Breast epithelium (tissue), 3 donors: ENCODE results near the gene RAB7B.

Source experiments
- POLR2A ChIP-seq: fragments of 450-650 bp; IDR thresholded peaks from one replicate; pipeline ENCODE4 v1.6.1; 2016; ENCODE audit warnings: antibody characterized with exemption, mild to moderate bottlenecking, moderate library complexity
- TF ChIP-seq, protein P1 (sequence below), 3 donors: fragments of 450-650 bp; IDR thresholded peaks; one replicate each; pipeline ENCODE4 v1.5.1; 2016 to 2017; ENCODE audit warnings: antibody characterized with exemption in 3 of 3, mild to moderate bottlenecking in 3 of 3, moderate library complexity in 3 of 3

DNA sequence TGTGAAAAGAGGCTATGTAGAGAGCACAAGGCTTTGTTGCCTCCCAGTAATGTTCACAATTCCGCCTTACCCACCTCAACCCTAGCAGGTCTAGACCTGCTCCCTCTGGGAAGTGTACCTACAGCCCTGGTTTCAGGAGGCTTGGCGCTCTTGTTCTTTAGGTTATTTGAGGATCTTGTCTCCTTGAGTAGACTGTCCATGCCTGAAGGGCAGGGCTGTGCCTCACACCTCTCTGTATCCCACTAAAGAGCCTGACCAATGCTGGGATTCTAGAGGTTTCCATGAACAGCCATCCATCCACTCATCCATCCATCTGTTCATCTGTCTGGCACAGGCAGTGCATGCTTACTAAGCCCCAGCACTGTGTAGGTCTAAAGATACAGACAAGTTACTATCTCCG, 1.0 kb downstream of the RAB7B start:
- TF ChIP-seq, protein P1, sequence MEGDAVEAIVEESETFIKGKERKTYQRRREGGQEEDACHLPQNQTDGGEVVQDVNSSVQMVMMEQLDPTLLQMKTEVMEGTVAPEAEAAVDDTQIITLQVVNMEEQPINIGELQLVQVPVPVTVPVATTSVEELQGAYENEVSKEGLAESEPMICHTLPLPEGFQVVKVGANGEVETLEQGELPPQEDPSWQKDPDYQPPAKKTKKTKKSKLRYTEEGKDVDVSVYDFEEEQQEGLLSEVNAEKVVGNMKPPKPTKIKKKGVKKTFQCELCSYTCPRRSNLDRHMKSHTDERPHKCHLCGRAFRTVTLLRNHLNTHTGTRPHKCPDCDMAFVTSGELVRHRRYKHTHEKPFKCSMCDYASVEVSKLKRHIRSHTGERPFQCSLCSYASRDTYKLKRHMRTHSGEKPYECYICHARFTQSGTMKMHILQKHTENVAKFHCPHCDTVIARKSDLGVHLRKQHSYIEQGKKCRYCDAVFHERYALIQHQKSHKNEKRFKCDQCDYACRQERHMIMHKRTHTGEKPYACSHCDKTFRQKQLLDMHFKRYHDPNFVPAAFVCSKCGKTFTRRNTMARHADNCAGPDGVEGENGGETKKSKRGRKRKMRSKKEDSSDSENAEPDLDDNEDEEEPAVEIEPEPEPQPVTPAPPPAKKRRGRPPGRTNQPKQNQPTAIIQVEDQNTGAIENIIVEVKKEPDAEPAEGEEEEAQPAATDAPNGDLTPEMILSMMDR (IDR thresholded peaks at IDR 0.05): no peak
- no peak for TF ChIP-seq POLR2A
